ENCODE data around the gene SLC16A12. TPM values are rescaled to one million over a fixed set of nuclear protein-coding genes. Genes with fewer than 3 reads are reported as not detected.

Gene SLC16A12
- total and polyA plus RNA-seq, 4 donors: 0.03 to 10.7 (median 0.94) TPM

DNA sequence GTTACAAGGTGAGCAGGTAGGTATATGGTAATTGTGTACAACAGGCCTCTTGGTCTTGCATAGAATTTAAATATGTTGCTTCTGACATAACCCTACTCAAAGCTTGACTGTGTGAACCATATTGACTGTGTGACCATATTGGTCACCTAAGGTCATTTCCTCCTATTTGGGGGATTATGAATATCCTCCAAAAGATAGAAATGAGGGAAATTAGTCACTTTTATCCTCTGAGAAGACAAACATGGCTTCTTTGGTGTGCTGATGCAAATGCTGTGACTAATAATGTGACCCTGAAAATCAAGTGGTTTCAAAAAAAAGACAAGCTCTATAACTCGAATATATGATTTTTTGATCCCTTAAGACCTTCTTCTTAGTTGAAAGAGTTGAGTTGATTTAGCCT is 93.1 kb downstream of the SLC16A12 start:
- WGBS: 86% methylated on average over 1 of the region's 1 CpG
- DNase-seq (ENCODE audit: low spot score): no peak
- Histone ChIP-seq H3K27ac (ENCODE audit: low read depth in 1 of 2, low read length in 2 of 2) (no peak overlapping the region), H3K36me3 (ENCODE audit: control insufficient read depth in 4 of 4, insufficient read depth in 3 of 4, low read depth in 1 of 4, low read length in 3 of 4) (no peaks in the 10 kb centered on the region), H3K4me3 (ENCODE audit: low read depth in 1 of 3, low read length in 3 of 3) (no peak overlapping the region), H3K9me3 (ENCODE audit: control insufficient read depth in 4 of 4, low read length in 3 of 4) (no peaks in the 10 kb centered on the region), H3K27me3 (ENCODE audit: control insufficient read depth in 4 of 4, insufficient read depth in 4 of 4, low read length in 3 of 4) (no peaks in the 10 kb centered on the region), H3K4me1 (ENCODE audit: control insufficient read depth in 4 of 4, insufficient read depth in 4 of 4, low read length in 3 of 4) (peaks cover 2 to 13% (median 5%) of the 10 kb centered on the region in 4 donors), H3K9ac (ENCODE audit: low read depth in 1 of 2, low read length in 2 of 2) (no peak overlapping the region)
- no peak for TF ChIP-seq RXRA (IDR thresholded peaks at IDR 0.05)
- no peak for TF ChIP-seq ATF3 (IDR thresholded peaks at IDR 0.05)
- no peak for TF ChIP-seq MAX (IDR thresholded peaks at IDR 0.05)
- no peak for TF ChIP-seq REST (IDR thresholded peaks at IDR 0.05)
- no peak for TF ChIP-seq HNF4A (conservative IDR thresholded peaks at IDR 0.05)
- TF ChIP-seq HNF4G (IDR thresholded peaks at IDR 0.05): no peak
- TF ChIP-seq FOXA1 (IDR thresholded peaks at IDR 0.05): no peak
- no peak for TF ChIP-seq FOXA2 (IDR thresholded peaks at IDR 0.05)
- TF ChIP-seq, protein P1, sequence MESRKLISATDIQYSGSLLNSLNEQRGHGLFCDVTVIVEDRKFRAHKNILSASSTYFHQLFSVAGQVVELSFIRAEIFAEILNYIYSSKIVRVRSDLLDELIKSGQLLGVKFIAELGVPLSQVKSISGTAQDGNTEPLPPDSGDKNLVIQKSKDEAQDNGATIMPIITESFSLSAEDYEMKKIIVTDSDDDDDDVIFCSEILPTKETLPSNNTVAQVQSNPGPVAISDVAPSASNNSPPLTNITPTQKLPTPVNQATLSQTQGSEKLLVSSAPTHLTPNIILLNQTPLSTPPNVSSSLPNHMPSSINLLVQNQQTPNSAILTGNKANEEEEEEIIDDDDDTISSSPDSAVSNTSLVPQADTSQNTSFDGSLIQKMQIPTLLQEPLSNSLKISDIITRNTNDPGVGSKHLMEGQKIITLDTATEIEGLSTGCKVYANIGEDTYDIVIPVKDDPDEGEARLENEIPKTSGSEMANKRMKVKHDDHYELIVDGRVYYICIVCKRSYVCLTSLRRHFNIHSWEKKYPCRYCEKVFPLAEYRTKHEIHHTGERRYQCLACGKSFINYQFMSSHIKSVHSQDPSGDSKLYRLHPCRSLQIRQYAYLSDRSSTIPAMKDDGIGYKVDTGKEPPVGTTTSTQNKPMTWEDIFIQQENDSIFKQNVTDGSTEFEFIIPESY (IDR thresholded peaks at IDR 0.05): no peak
- TF ChIP-seq YY1 (IDR thresholded peaks at IDR 0.05): no peak
- no peak for TF ChIP-seq SP1 (IDR thresholded peaks at IDR 0.05)
- TF ChIP-seq JUND (IDR thresholded peaks at IDR 0.05): no peak

DNA sequence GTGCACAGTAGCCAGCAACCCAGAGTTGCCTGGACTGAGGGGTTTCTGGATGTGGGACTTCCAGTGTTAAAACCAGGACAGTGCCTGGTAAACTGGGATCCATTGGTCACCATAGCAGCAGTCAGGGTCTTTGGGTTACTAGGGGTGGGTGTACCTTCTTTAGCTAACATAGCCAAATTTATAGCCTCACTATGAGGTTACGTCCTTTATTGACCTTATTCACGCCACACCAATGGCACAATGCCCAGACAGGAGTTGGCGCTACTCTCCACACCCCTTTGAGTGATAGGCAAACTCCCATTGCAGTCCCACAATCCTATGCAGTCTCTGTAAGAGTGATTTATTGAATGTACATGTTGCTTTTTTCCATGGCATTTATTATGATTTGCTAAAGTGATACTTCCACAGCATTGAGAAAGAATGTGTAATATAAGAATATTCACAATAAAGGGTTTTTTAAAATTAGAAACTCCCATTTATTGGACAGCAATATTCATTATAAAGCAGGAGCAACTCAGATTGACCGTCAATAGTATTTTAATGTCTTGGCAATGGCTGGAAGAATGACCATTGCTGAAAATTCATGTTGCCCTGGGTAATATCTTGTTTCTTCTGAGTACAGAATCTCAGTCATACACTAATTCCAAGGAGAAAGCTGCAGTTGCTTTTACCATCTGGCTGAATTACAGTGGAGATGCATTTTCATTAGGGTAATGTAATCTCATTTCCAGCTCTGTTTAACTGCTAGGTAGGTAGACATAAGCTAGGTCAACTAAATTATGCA is 95.0 kb downstream of the SLC16A12 start:
- no peaks in the 10 kb centered on the region for H3K9me3 ChIP-seq (ENCODE audit: control insufficient read depth in 4 of 4, low read length in 3 of 4)
- no peak overlapping the region for H3K4me3 ChIP-seq (ENCODE audit: low read depth in 1 of 3, low read length in 3 of 3)
- H3K36me3 ChIP-seq (ENCODE audit: control insufficient read depth in 4 of 4, insufficient read depth in 3 of 4, low read depth in 1 of 4, low read length in 3 of 4): no peaks in the 10 kb centered on the region
- no peaks in the 10 kb centered on the region for H3K27me3 ChIP-seq (ENCODE audit: control insufficient read depth in 4 of 4, insufficient read depth in 4 of 4, low read length in 3 of 4)
- H3K27ac ChIP-seq (ENCODE audit: low read depth in 1 of 2, low read length in 2 of 2): no peak overlapping the region
- no peak for DNase-seq (ENCODE audit: low spot score)
- H3K9ac ChIP-seq (ENCODE audit: low read depth in 1 of 2, low read length in 2 of 2): no peak overlapping the region
- WGBS: 40% methylated on average over 4 of the region's 4 CpGs
- H3K4me1 ChIP-seq (ENCODE audit: control insufficient read depth in 4 of 4, insufficient read depth in 4 of 4, low read length in 3 of 4): peaks cover 2 to 12% (median 5%) of the 10 kb centered on the region in 4 donors
- no peak for TF ChIP-seq MAX (IDR thresholded peaks at IDR 0.05)
- TF ChIP-seq GABPA (IDR thresholded peaks at IDR 0.05 in 1 of 2, conservative IDR thresholded peaks at IDR 0.05 in 1 of 2): no peak
- no peak for TF ChIP-seq SP1 (IDR thresholded peaks at IDR 0.05)
- TF ChIP-seq YY1 (IDR thresholded peaks at IDR 0.05): peak; percentile 28
- TF ChIP-seq, protein P2, sequence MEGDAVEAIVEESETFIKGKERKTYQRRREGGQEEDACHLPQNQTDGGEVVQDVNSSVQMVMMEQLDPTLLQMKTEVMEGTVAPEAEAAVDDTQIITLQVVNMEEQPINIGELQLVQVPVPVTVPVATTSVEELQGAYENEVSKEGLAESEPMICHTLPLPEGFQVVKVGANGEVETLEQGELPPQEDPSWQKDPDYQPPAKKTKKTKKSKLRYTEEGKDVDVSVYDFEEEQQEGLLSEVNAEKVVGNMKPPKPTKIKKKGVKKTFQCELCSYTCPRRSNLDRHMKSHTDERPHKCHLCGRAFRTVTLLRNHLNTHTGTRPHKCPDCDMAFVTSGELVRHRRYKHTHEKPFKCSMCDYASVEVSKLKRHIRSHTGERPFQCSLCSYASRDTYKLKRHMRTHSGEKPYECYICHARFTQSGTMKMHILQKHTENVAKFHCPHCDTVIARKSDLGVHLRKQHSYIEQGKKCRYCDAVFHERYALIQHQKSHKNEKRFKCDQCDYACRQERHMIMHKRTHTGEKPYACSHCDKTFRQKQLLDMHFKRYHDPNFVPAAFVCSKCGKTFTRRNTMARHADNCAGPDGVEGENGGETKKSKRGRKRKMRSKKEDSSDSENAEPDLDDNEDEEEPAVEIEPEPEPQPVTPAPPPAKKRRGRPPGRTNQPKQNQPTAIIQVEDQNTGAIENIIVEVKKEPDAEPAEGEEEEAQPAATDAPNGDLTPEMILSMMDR (IDR thresholded peaks at IDR 0.05; ENCODE audit: low read depth, low read length, missing input control): no peak
- no peak for TF ChIP-seq EGR1 (IDR thresholded peaks at IDR 0.05; ENCODE audit: low read depth in 2 of 2)
- TF ChIP-seq TAF1 (conservative IDR thresholded peaks at IDR 0.05): no peak
- TF ChIP-seq FOXA1 (IDR thresholded peaks at IDR 0.05): peak; percentile 70
- TF ChIP-seq REST (IDR thresholded peaks at IDR 0.05): no peak
- no peak for TF ChIP-seq NR2F2 (IDR thresholded peaks at IDR 0.05)
- TF ChIP-seq FOXA2 (IDR thresholded peaks at IDR 0.05): peak; percentile 78
- TF ChIP-seq ATF3 (IDR thresholded peaks at IDR 0.05): no peak
- TF ChIP-seq HNF4G (IDR thresholded peaks at IDR 0.05): no peak
- TF ChIP-seq RXRA (IDR thresholded peaks at IDR 0.05): peak; percentile 77 to 95
- peak; percentile 18 to 42 for TF ChIP-seq RAD21 (IDR thresholded peaks at IDR 0.05)
- peak in 1 of 2 donors; percentile 8 for TF ChIP-seq HNF4A (conservative IDR thresholded peaks at IDR 0.05)
- no peak for TF ChIP-seq JUND (IDR thresholded peaks at IDR 0.05)

Measured in liver (tissue), 9 donors.